Thyroid gland (tissue), 4 donors: ENCODE data around the gene NOC4L. TPM values are rescaled to one million over a fixed set of nuclear protein-coding genes. Genes with fewer than 3 reads are reported as not detected.

Experiments used
- DNase-seq, 2 donors: peaks; one replicate each; pipeline ENCODE4 v3.0.0-alpha.2; 2019
- H3K27ac ChIP-seq, 3 donors: fragments of 200-600 bp; sonication (generic); 1 replicate in 2 of 3; 2 replicates in 1 of 3; pipeline ENCODE4 v1.5.1; 2016 to 2019; ENCODE audit warnings: mild to moderate bottlenecking in 1 of 3, moderate library complexity in 1 of 3
- H3K27me3 ChIP-seq: fragments of 200-600 bp; sonication (generic); one replicate; pipeline ENCODE4 v1.5.1; 2019
- H3K36me3 ChIP-seq, 2 donors: fragments of 200-600 bp; sonication (generic); one replicate each; pipeline ENCODE4 v1.5.1; 2016 to 2019
- H3K4me1 ChIP-seq, 2 donors: fragments of 200-600 bp; sonication (generic); one replicate each; pipeline ENCODE4 v1.5.1; 2017 to 2019
- H3K4me3 ChIP-seq, 3 donors: fragments of 200-600 bp; sonication (generic); replicated peaks in 1 of 3; 1 replicate in 2 of 3; 2 replicates in 1 of 3; pipeline ENCODE4 v1.5.1; 2016; ENCODE audit warnings: mild to moderate bottlenecking in 1 of 3
- H3K9me3 ChIP-seq: fragments of 200-600 bp; sonication (generic); one replicate; pipeline ENCODE4 v1.5.1; 2017
- POLR2A ChIP-seq, 2 donors: fragments of 450-650 bp; IDR thresholded peaks; one replicate each; pipeline ENCODE4 v1.6.1; 2017; ENCODE audit warnings: antibody characterized with exemption in 2 of 2, mild to moderate bottlenecking in 2 of 2, moderate library complexity in 1 of 2
- WGBS, 2 donors: methylation state at CpG; one replicate each; pipeline ENCODE4 v1.1.5; 2017; 5-methylcytosine and 5-hydroxymethylcytosine counted together
- intact Hi-C: fragments of 100-400 bp; cut with DNase I; formaldehyde crosslinking; loops from one replicate; pipeline ENCODE4 v1.15.1; 2023
- total RNA-seq, 4 donors: library from RNA; depleted of rRNA; stranded (reverse); fragments of >200 nt; gene quantifications; one replicate each; pipeline ENCODE4 v1.2.3, GENCODE V29; 2016
- TF ChIP-seq, protein P1 (sequence below), 6 experiments: fragments of 200-600 bp in 3 of 6; fragments of 450-650 bp in 3 of 6; sonication (generic) in 3 of 6; IDR thresholded peaks; one replicate each; pipeline ENCODE4 v1.5.1; 2016 to 2019; ENCODE audit warnings: antibody characterized with exemption in 6 of 6, mild to moderate bottlenecking in 2 of 6, inconsistent platforms in 1 of 6, moderate library complexity in 1 of 6

NOC4L gene
- total RNA-seq, 4 donors from 2014 or later: 9.3 to 22.4 (median 10.1) TPM

DNA sequence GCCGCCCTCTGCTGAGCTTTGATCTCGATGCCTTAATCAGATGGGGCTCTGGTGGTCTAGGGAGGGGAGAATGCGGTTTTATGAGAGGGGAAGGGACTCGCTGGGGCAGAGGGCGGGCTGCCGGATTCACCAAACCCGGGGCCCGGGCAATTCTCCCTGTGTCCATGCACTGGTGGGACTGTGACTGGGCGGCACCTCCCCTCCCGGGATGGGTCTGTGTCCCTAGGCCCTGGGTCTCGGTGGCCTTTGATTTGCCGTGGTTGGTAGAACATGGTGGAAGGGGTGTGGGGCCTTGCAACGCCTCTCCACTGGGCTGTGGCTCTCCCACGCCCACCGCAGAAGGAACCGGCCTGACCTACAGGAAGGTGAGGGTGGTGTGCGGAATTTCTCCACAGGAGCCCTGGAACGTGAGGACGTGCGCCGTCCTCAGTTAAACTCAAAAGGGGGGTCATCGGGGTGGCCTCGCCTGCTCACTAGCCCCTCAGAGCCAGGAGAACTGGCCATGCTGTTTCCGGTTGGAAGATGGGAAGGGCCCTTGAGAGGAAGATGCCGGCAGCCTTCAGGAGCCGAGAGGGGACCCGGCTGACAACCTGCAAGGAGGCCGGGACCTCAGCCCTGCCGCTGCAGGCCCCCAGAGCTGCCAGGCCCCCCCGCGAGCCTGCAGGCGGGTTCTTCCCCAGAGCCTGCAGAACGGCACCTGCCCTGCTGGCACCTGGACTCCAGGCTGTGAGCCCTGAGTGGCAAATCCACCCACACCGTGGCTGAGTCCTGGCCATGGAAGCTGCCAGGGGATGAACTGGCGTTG, 43.6 kb downstream of the NOC4L start:
- H3K27ac ChIP-seq: no peak overlapping the region
- no peaks in the 10 kb centered on the region for H3K36me3 ChIP-seq
- H3K9me3 ChIP-seq: no peaks in the 10 kb centered on the region
- WGBS, 2 donors: 92 to 93% methylated on average over 16 to 26 of the region's 35 CpGs
- H3K4me1 ChIP-seq: peaks cover 15 to 18% of the 10 kb centered on the region in 2 donors
- H3K27me3 ChIP-seq: no peaks in the 10 kb centered on the region
- intact Hi-C loops: no loop called here
- no peak overlapping the region for H3K4me3 ChIP-seq
- TF ChIP-seq, protein P1, sequence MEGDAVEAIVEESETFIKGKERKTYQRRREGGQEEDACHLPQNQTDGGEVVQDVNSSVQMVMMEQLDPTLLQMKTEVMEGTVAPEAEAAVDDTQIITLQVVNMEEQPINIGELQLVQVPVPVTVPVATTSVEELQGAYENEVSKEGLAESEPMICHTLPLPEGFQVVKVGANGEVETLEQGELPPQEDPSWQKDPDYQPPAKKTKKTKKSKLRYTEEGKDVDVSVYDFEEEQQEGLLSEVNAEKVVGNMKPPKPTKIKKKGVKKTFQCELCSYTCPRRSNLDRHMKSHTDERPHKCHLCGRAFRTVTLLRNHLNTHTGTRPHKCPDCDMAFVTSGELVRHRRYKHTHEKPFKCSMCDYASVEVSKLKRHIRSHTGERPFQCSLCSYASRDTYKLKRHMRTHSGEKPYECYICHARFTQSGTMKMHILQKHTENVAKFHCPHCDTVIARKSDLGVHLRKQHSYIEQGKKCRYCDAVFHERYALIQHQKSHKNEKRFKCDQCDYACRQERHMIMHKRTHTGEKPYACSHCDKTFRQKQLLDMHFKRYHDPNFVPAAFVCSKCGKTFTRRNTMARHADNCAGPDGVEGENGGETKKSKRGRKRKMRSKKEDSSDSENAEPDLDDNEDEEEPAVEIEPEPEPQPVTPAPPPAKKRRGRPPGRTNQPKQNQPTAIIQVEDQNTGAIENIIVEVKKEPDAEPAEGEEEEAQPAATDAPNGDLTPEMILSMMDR (IDR thresholded peaks at IDR 0.05): no peak
- no peak for DNase-seq

- intact Hi-C loops: no loop called here
- WGBS, 2 donors: 75 to 84% methylated on average over 10 to 12 of the region's 21 CpGs
Measured at GRCh38 chr12:132188451-132188901, 44.2 kb downstream of the NOC4L start.

DNA sequence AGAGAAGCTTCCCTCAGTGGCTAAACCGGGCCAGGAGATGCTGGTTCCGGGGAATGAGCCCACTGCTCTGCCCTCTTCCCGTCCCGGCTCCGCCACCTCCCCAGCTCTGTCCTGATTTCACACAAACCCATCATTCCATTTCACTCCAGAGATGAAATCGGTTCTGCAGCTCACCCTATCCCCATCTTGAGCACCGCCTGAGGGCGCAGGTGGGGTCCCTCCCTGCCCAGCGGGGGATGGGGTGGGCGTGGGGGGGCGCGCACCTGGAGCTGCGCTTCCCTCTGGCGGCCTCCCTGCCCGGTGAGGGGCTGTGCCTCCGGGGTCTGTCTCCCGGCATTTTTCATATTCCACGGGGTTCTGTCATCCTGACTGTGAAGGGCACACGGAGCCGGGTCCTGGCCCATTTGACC, 44.7 kb downstream of the NOC4L start:
- Histone ChIP-seq H3K4me1 (peaks cover 15 to 18% of the 10 kb centered on the region in 2 donors), H3K36me3 (no peaks in the 10 kb centered on the region), H3K4me3 (peak overlapping the region in 2 of 3 donors; percentile 20 to 32), H3K9me3 (no peaks in the 10 kb centered on the region), H3K27me3 (no peaks in the 10 kb centered on the region), H3K27ac (peak overlapping the region in 2 of 3 donors; percentile 45 to 52)
- WGBS, 2 donors: 18 to 19% methylated on average over 16 to 20 of the region's 20 CpGs
- TF ChIP-seq POLR2A (IDR thresholded peaks at IDR 0.05): no peak
- TF ChIP-seq, protein P1 (IDR thresholded peaks at IDR 0.05): no peak
- no peak for DNase-seq
- intact Hi-C loops: no loop called here

More at GRCh38 chr12:132188451-132188901, 44.2 kb downstream of the NOC4L start:
- Histone ChIP-seq H3K27me3 (no peaks in the 10 kb centered on the region), H3K4me3 (no peak overlapping the region), H3K27ac (no peak overlapping the region), H3K36me3 (no peaks in the 10 kb centered on the region), H3K4me1 (peaks cover 15 to 18% of the 10 kb centered on the region in 2 donors), H3K9me3 (no peaks in the 10 kb centered on the region)
- DNase-seq: no peak
- no peak for TF ChIP-seq POLR2A (IDR thresholded peaks at IDR 0.05)
- TF ChIP-seq, protein P1 (IDR thresholded peaks at IDR 0.05): no peak

- Histone ChIP-seq H3K4me3 (peak overlapping the region; percentile 18 to 32 (median 20)), H3K4me1 (peaks cover 15 to 18% of the 10 kb centered on the region in 2 donors), H3K27ac (peak overlapping the region in 2 of 3 donors; percentile 45 to 52), H3K36me3 (no peaks in the 10 kb centered on the region), H3K9me3 (no peaks in the 10 kb centered on the region), H3K27me3 (no peaks in the 10 kb centered on the region)
- TF ChIP-seq, protein P1 (IDR thresholded peaks at IDR 0.05): peak in 1 of 6 experiments; percentile 20
- TF ChIP-seq POLR2A (IDR thresholded peaks at IDR 0.05): peak in 1 of 2 donors; percentile 71
- DNase-seq: peak; percentile 91 to 92
- intact Hi-C loops: no loop called here
- WGBS, 2 donors: 0% methylated on average over 13 of the region's 69 CpGs; no CpG with 5 or more reads in 1 of the 2 donors
Measured at GRCh38 chr12:132189378-132190011, 45.2 kb downstream of the NOC4L start.
